ENCODE data around the gene ITPKC.
"Not testable (repeated sequence)": the region's sequence is repeated elsewhere in the genome, so short reads cannot be mapped to it uniquely, and the experiment has no call there.

The ITPKC gene

DNA sequence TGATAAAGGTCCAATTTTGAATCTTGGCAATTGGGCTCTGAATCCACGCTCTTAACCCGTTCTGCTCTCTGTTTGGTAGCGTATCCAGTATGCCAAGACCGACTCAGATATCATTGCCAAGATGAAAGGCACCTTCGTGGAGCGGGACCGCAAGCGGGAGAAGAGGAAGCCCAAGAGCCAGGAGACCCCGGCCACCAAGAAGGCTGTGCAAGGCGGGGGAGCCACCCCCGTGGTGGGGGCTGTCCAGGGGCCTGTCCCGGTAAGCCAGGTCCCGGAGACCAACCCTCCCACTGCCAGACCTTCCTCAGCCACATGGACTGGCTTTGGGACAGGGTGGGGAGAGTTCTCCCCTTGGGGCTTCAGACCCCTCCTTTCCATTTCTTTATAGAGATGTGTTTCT, 42.4 kb downstream of the ITPKC start:
- no peaks in the 10 kb centered on the region for H3K27me3 Mint-ChIP-seq
- H3K4me1 Mint-ChIP-seq (ENCODE audit: low read depth in 2 of 2): peaks cover 44 to 60% of the 10 kb centered on the region in 2 donors
- peaks cover 84% of the 10 kb centered on the region for H3K36me3 Mint-ChIP-seq (ENCODE audit: insufficient read depth)
- H3K27ac Mint-ChIP-seq: no peak overlapping the region
- H3K9me3 Mint-ChIP-seq: no peaks in the 10 kb centered on the region
- H3K4me3 Mint-ChIP-seq: no peak overlapping the region
- DNase-seq: no peak
- no peak for ATAC-seq (replicated peaks)

DNA sequence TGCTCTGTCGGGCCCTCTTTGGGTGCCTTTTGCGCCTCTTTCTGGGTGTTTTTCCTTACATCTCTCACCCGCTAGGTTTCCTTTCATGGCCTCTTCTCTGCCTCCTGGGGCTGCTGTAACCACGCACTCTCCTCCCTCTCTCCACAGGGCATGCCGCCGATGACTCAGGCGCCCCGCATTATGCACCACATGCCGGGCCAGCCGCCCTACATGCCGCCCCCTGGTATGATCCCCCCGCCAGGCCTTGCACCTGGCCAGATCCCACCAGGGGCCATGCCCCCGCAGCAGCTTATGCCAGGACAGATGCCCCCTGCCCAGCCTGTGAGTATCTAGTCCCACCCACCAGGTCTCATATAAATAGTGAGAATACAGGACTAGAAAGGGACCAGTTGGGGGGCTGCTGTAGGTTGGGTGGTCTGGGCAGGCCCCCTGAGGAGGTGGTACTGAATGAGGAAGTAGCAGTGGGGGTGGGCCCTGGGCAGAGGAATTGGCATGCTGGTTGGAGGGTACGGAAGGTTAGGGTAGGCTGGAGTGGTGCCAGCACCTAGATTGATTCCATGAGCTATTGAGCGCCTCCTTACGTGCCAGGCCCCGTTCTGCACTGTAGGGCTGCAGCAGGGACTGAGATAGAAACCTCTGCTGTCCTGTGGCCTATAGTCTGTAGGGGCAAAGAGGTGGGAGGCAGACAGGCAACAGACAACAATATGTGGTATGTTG, 46.0 kb downstream of the ITPKC start:
- peaks cover 33 to 46% of the 10 kb centered on the region in 2 donors for H3K4me1 Mint-ChIP-seq (ENCODE audit: low read depth in 2 of 2)

DNA sequence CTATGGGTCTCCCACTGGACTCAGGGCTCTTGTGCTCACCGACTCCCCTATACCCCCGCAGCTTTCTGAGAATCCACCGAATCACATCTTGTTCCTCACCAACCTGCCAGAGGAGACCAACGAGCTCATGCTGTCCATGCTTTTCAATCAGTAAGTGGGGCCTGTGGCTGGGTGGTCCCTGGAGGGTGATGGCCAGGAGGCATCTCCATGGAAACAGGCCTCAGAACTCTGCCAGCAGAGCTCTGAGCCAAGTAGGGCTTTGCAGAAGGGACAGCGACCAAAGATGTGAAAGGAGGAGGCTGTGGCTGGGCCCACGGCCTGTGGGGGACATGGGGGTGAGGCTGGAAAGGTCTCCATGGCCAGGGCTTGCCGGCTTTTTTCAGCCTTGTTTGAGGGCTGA, 46.6 kb downstream of the ITPKC start:
- H3K27me3 Mint-ChIP-seq: no peaks in the 10 kb centered on the region

More for the DNA sequence above, 46.0 kb downstream of the ITPKC start:
- Mint-ChIP-seq H3K4me3 (peak overlapping the region; percentile 14 to 32), H3K27ac (peak overlapping the region; percentile 78 to 87), H3K36me3 (ENCODE audit: insufficient read depth) (peaks cover 98% of the 10 kb centered on the region), H3K9me3 (no peaks in the 10 kb centered on the region), H3K27me3 (no peaks in the 10 kb centered on the region)
- DNase-seq: no peak
- ATAC-seq (replicated peaks): no peak

DNA sequence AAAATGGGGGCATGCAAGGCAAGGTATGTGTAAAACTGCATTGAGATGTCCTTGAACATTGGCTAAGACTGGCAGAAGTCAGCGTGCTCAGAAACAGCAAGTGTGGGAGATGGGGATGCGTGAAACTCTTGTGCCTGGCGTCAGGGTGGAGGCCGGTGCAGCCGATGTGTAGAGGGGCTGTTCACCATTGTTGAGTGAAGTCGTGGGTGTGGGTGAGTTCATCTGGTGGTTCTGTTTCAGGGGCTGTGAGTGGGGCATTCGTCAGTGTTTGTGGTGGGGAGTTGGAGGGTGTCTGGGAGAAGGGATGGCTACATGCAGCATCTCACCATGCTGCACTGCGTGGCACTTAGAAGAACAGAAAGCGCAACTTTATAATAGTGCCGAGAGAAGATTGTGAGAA, 47.1 kb downstream of the ITPKC start:
- H3K27ac Mint-ChIP-seq: peak overlapping the region; percentile 78 to 87
- peaks cover 33 to 46% of the 10 kb centered on the region in 2 donors for H3K4me1 Mint-ChIP-seq (ENCODE audit: low read depth in 2 of 2)
- H3K36me3 Mint-ChIP-seq (ENCODE audit: insufficient read depth): peaks cover 94% of the 10 kb centered on the region

More for the DNA sequence above, 46.6 kb downstream of the ITPKC start:
- ATAC-seq (replicated peaks): no peak
- Mint-ChIP-seq H3K9me3 (no peaks in the 10 kb centered on the region), H3K4me3 (peak overlapping the region in 1 of 2 donors; percentile 34), H3K4me1 (ENCODE audit: low read depth in 2 of 2) (peaks cover 33 to 46% of the 10 kb centered on the region in 2 donors), H3K36me3 (ENCODE audit: insufficient read depth) (peaks cover 98% of the 10 kb centered on the region), H3K27ac (peak overlapping the region; percentile 78 to 87)
- no peak for DNase-seq

DNA sequence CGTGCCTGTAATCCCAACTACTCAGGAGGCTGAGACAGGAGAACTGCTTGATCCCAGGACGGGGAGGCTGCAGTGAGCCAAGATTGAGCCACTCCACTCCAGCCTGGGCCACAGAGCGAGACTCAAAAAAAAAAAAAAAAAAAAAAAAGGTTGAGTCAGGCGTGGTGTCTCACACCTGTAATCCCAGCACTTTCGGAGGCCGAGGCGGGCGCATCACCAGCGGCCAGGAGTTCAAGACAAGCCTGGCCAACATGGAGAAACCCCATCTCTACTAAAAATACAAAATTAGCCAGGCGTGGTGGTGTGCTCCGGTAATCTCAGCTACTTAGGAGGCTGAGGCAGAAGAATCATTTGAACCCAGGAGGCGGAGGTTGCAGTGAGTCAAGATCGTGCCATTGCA, 49.5 kb downstream of the ITPKC start:
- peak overlapping the region in 1 of 2 donors; percentile 87 for H3K27ac Mint-ChIP-seq
- not testable (repeated sequence) for H3K9me3 Mint-ChIP-seq; DNase-seq; ATAC-seq (replicated peaks); H3K27me3 Mint-ChIP-seq; H3K4me3 Mint-ChIP-seq
- H3K36me3 Mint-ChIP-seq (ENCODE audit: insufficient read depth): peaks cover 76% of the 10 kb centered on the region
- H3K4me1 Mint-ChIP-seq (ENCODE audit: low read depth in 2 of 2): peaks cover 40 to 43% of the 10 kb centered on the region in 2 donors

More for the DNA sequence above, 47.1 kb downstream of the ITPKC start:
- no peak for DNase-seq
- no peaks in the 10 kb centered on the region for H3K9me3 Mint-ChIP-seq
- H3K27me3 Mint-ChIP-seq: no peaks in the 10 kb centered on the region
- peak overlapping the region; percentile 34 to 41 for H3K4me3 Mint-ChIP-seq
- no peak for ATAC-seq (replicated peaks)

DNA sequence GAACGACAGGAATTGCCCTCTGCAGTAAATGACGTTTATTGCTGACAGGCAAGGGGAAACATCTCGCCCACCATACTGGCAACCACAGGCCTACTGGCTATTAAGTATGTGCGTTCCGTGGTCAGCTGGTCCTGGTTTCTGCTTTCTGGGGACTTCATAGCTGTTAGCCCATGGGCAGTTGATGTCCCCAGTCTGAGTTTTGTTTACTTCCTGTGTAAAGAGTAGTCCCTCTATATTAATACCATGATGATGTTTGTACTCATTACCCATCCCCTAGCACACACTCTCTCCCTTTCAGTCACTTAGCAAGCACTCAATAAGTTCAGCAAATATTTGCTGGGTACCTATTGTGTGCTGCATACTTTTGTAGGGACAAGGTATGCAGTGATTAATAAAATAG, 52.0 kb downstream of the ITPKC start:
- H3K36me3 Mint-ChIP-seq (ENCODE audit: insufficient read depth): peaks cover 51% of the 10 kb centered on the region
- no peaks in the 10 kb centered on the region for H3K27me3 Mint-ChIP-seq

DNA sequence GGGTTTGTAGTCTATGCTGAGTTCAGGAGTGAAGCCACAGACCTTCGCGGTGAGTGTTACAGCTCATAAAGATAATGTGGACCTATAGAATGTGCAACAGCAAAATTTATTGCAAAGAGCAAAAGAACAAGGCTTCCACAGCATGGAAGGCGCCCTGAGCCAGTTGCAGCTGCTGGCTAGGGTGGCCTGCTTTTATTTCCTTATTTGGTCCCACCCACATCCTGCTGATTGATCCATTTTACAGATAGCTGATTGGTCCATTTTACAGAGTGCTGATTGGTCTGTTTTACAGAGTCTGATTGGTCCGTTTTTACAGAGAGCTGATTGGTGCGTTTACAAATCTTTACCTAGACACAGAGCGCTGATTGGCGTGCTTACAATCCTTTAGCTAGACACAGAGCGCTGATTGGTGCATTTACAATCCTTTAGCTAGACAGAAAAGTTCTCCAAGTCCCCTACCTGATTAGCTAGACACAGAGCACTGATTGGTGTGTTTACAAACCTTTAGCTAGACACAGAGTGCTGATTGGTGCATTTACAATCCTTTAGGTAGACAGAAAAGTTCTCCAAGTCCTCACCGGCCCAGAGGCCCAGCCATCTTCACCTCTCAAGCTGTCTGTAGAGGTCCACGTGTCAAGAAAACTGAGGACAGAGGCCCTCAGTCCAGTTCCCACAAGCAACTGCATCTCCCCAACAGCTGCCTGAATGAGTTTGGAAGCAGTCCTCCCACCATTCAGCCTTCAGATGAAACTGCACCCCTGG, 54.4 kb downstream of the ITPKC start:
- not testable (repeated sequence) for H3K27me3 Mint-ChIP-seq, DNase-seq, H3K4me3 Mint-ChIP-seq, H3K9me3 Mint-ChIP-seq
- peak overlapping the region in 1 of 2 donors; percentile 64 for H3K27ac Mint-ChIP-seq
- peaks cover 7 to 11% of the 10 kb centered on the region in 2 donors for H3K4me1 Mint-ChIP-seq (ENCODE audit: low read depth in 2 of 2)
- peak; percentile 49 for ATAC-seq (replicated peaks)
- peaks cover 28% of the 10 kb centered on the region for H3K36me3 Mint-ChIP-seq (ENCODE audit: insufficient read depth)

More for the DNA sequence above, 52.0 kb downstream of the ITPKC start:
- H3K27ac Mint-ChIP-seq: peak overlapping the region in 1 of 2 donors; percentile 29
- no peaks in the 10 kb centered on the region for H3K9me3 Mint-ChIP-seq
- ATAC-seq (replicated peaks) (no peak), DNase-seq (no peak)
- H3K4me1 Mint-ChIP-seq (ENCODE audit: low read depth in 2 of 2): peaks cover 24 to 27% of the 10 kb centered on the region in 2 donors
- H3K4me3 Mint-ChIP-seq: no peak overlapping the region

DNA sequence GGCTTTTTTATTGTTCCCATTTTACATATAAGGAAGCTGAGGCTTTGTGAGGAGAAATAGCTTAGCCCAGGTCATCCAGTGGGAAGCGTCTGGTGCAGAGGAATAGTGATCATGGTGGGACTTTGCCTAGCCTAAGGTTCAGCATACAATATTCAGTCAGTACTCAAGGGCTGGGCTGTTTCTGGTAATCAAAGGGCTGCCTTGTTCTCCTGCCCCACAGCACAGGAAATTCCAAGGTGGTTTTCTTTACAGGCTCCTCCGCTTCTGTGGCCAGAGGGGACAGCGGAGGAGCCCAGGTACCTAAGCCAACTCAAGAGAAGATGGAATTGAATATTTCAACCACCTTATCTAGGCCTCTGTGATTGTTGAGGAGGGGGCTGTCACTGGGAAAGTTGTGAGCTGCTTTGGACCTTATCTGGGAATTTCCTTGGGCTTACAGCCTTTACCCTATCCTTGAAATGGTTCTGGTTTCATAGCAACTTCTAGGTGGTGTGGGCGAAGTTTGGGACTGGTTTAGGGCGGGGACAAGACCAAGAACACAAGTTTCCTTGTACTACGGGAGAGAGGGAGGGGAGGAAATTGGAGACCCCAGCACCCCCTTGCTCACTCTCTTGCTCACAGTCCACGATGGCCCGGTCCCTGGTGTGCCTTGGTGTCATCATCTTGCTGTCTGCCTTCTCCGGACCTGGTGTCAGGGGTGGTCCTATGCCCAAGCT, 58.2 kb downstream of the ITPKC start, which contains the start of gene MIA:
MIA (plus strand) TSS at position 606 of the 716 bp plus-strand sequence; CDS start at position 628, 22 bp downstream.
- Mint-ChIP-seq H3K27ac (peak within 1 kb of the TSS in 1 of 2 donors; percentile 94), H3K4me1 (ENCODE audit: low read depth in 2 of 2) (peaks cover 28 to 30% of the 10 kb centered on the region in 2 donors), H3K36me3 (ENCODE audit: insufficient read depth) (peaks cover 30% of the 10 kb centered on the region), H3K9me3 (no peaks in the 10 kb centered on the region), H3K4me3 (no peak within 1 kb of the TSS), H3K27me3 (no peaks in the 10 kb centered on the region)
- no peak for DNase-seq
- no peak for ATAC-seq (replicated peaks)

DNA sequence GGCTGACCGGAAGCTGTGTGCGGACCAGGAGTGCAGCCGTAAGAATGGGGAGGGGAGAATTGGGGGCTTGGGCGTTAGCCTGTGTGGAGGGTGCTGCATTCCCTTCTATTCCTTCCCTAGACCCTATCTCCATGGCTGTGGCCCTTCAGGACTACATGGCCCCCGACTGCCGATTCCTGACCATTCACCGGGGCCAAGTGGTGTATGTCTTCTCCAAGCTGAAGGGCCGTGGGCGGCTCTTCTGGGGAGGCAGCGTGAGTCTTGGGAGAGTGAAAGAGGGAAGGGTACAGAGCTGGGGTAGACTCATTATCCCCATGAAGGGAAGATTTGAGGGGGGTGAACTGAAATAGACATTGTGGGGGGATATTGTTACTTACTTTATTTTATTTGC, 58.7 kb downstream of the ITPKC start:
- Mint-ChIP-seq H3K36me3 (ENCODE audit: insufficient read depth) (peaks cover 31% of the 10 kb centered on the region), H3K9me3 (no peaks in the 10 kb centered on the region), H3K27ac (no peak overlapping the region), H3K4me1 (ENCODE audit: low read depth in 2 of 2) (peaks cover 32 to 33% of the 10 kb centered on the region in 2 donors), H3K4me3 (no peak overlapping the region), H3K27me3 (no peaks in the 10 kb centered on the region)
- DNase-seq (no peak), ATAC-seq (replicated peaks) (no peak)

DNA sequence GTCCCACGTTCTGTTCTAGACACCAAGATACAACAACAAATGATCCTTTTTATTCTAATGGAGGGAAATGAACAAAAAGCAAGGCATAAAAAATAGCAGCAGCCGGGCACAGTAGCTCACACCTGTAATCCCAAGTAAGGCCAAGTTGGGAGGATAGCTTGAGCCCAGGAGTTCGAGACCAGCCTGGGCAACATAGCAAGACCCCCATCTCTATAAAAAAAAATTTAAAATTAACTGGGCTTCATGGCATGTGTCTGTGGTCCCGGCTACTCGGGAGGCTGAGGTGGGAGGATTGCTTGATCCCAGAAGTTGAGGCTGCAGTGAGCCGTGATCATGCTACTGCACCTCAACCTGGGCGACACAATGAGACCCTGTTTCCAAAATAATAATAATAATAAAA, 59.5 kb downstream of the ITPKC start:
- H3K9me3 Mint-ChIP-seq: no peaks in the 10 kb centered on the region
- ATAC-seq (replicated peaks): no peak
- peaks cover 31% of the 10 kb centered on the region for H3K36me3 Mint-ChIP-seq (ENCODE audit: insufficient read depth)
- H3K4me1 Mint-ChIP-seq (ENCODE audit: low read depth in 2 of 2): peaks cover 26 to 31% of the 10 kb centered on the region in 2 donors
- H3K27me3 Mint-ChIP-seq: no peaks in the 10 kb centered on the region
- DNase-seq: no peak
- peak overlapping the region; percentile 89 for H3K4me3 Mint-ChIP-seq
- peak overlapping the region; percentile 94 to 96 for H3K27ac Mint-ChIP-seq

DNA sequence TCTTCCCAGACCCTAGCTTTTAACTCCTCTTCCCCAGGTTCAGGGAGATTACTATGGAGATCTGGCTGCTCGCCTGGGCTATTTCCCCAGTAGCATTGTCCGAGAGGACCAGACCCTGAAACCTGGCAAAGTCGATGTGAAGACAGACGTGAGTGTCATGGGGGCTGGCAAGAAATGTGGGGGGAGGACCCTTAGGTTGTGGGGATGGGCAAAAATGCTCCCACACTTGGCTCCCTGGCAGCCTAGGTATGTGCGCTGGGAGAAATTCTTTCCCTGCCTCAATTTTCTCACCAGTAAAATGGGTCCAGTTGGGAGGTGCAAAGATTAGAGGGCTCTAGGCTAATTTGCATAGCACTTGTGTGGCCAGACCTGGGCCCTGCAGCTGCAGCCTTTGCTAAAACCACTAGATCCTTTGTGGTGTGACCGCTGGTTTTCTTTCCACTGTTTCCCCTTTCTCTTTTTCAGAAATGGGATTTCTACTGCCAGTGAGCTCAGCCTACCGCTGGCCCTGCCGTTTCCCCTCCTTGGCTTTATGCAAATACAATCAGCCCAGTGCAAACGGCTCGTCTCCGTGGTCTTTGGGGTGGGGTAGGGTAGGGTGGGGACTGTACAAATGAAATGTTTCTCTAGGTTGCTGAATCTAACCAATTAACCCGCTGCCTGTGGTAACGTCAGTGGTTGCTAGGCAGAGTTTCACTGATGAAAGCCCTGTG, 60.2 kb downstream of the ITPKC start:
- Mint-ChIP-seq H3K9me3 (no peaks in the 10 kb centered on the region), H3K27me3 (no peaks in the 10 kb centered on the region), H3K27ac (peak overlapping the region; percentile 94 to 96), H3K4me1 (ENCODE audit: low read depth in 2 of 2) (peaks cover 28 to 32% of the 10 kb centered on the region in 2 donors), H3K36me3 (ENCODE audit: insufficient read depth) (peaks cover 35% of the 10 kb centered on the region), H3K4me3 (peak overlapping the region; percentile 89)
- DNase-seq (peak; percentile 87 to 93 (median 91)), ATAC-seq (replicated peaks) (peak; percentile 68)

DNA sequence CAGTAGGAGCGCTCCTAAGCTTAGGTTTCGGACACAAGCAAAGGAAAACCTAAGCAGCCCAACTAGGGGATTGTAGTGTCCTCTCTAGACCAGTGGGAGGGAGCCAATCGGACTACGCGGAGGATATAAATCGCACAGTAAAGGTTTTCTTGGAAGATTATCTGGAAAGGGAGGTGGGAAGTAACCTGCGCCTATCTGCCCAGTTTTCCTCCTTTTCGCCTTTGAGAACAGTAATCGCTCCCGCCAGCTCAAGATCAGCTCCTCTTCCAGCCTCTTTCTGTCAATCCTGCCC, 60.7 kb downstream of the ITPKC start:
- Mint-ChIP-seq H3K4me3 (peak overlapping the region; percentile 89), H3K27ac (peak overlapping the region; percentile 94 to 96), H3K36me3 (ENCODE audit: insufficient read depth) (peaks cover 35% of the 10 kb centered on the region), H3K9me3 (no peaks in the 10 kb centered on the region), H3K27me3 (no peaks in the 10 kb centered on the region), H3K4me1 (ENCODE audit: low read depth in 2 of 2) (peaks cover 30 to 33% of the 10 kb centered on the region in 2 donors)
- no peak for ATAC-seq (replicated peaks)
- no peak for DNase-seq

All from effector memory CD8-positive, alpha-beta T cell (primary cell).